ENCODE measurements around the gene TNFSF8. TPM values are rescaled to one million over a fixed set of nuclear protein-coding genes. Genes with fewer than 3 reads are reported as not detected.

TNFSF8 gene
- total and polyA plus RNA-seq, 2 of the 8 experiments (the other 6 are each of a cell fraction or from before 2014, with no cell fraction given), result not detected

GRCh38 chr9:114906922-114907571 is 23.3 kb downstream of the TNFSF8 start (continued):
- TF ChIP-seq E2F6 (IDR thresholded peaks at IDR 0.05) (no peak), ZNF274 (IDR thresholded peaks at IDR 0.05; ENCODE audit: borderline replicate concordance, extremely low read depth, low read length) (no peak), SIX5 (IDR thresholded peaks at IDR 0.05; ENCODE audit: low read depth, low read length) (no peak), TAF1 (IDR thresholded peaks at IDR 0.05; ENCODE audit: low read depth, low read length) (no peak), EGR1 (IDR thresholded peaks at IDR 0.05; ENCODE audit: borderline replicate concordance, low read depth, low read length) (no peak), HDAC6 (IDR thresholded peaks at IDR 0.05; ENCODE audit: low read depth, low read length) (no peak), CTCF (IDR thresholded peaks at IDR 0.05; ENCODE audit: control extremely low read depth in 1 of 3, insufficient read depth in 1 of 3, low read depth in 1 of 3, low read length in 3 of 3) (peak; percentile 58 to 96 (median 92)), RFX5 (IDR thresholded peaks at IDR 0.05; ENCODE audit: borderline replicate concordance, low read depth, low read length) (no peak), CHD1 (IDR thresholded peaks at IDR 0.05; ENCODE audit: low read depth, low read length) (no peak), ATF2 (IDR thresholded peaks at IDR 0.05; ENCODE audit: low read length) (no peak), TBP (IDR thresholded peaks at IDR 0.05; ENCODE audit: low read depth, low read length) (no peak), BACH1 (IDR thresholded peaks at IDR 0.05; ENCODE audit: low read length) (no peak), SAP30 (IDR thresholded peaks at IDR 0.05; ENCODE audit: insufficient read depth, insufficient replicate concordance, low read length) (no peak), CBX8 (IDR thresholded peaks at IDR 0.05; ENCODE audit: borderline replicate concordance, low read depth, low read length) (no peak), TCF12 (IDR thresholded peaks at IDR 0.05; ENCODE audit: low read depth, low read length) (no peak), NANOG (IDR thresholded peaks at IDR 0.05; ENCODE audit: insufficient read depth, low read depth, low read length, poor library complexity, severe bottlenecking) (peak; percentile 63)

Data from H1 (cell line).